Endothelial cell of umbilical vein (primary cell): ENCODE measurements around the gene NRARP. TPM values are rescaled to one million over a fixed set of nuclear protein-coding genes. Genes with fewer than 3 reads are reported as not detected.
A peak's percentile ranks its signal among the peaks of the same experiment; 100 is the strongest.

Source experiments
- BruUV-seq: library from RNA; stranded (reverse); fragments of 400-500 nt; replicated peaks from 2 replicates; lab custom pipeline; 2021; lab: Mats Ljungman, UMichigan
- CTCF ChIA-PET: fragments of 300-600, 350-600 bp; sonication (Branson Sonifier 250); formaldehyde crosslinking; loops from one replicate; lab custom pipeline; 2021; ENCODE audit warnings: antibody characterized with exemption, inconsistent platforms; lab: Charles Lee
- POLR2A ChIA-PET: fragments of 300-600, 350-600 bp; sonication (Branson Sonifier 250); formaldehyde crosslinking; loops from one replicate; lab custom pipeline; 2021; ENCODE audit warnings: antibody characterized with exemption, inconsistent platforms; lab: Charles Lee
- DNase-seq: peaks from one replicate; pipeline ENCODE4 v3.0.0-alpha.2; 2011; ENCODE audit warnings: low read depth, low spot score
- FAIRE-seq: peaks from 2 replicates; lab custom pipeline; 2011; peaks lifted over from hg19 to GRCh38; lab: Jason Lieb, UNC
- H2AFZ ChIP-seq: 2 replicates; pipeline ENCODE4 v1.6.0; 2012; ENCODE audit warnings: low read depth, low read length, control low read depth, inconsistent platforms
- H3K27ac ChIP-seq: 2 replicates; pipeline ENCODE4 v1.5.1; 2011; ENCODE audit warnings: low read depth, mild to moderate bottlenecking, control low read depth, low read length, moderate library complexity; ENCODE audit not compliant: insufficient read depth
- H3K27me3 ChIP-seq, 2 experiments: 2 replicates each; pipeline versions ENCODE4 v1.6.0 to v1.6.1; 2011; ENCODE audit warnings: low read length in 2 of 2, mixed read lengths in 1 of 2; ENCODE audit not compliant: control insufficient read depth in 2 of 2, insufficient read depth in 2 of 2
- H3K36me3 ChIP-seq, 2 experiments: 2 replicates in 1 of 2; 3 replicates in 1 of 2; pipeline ENCODE4 v1.5.1; 2011; ENCODE audit warnings: low read length in 2 of 2, mild to moderate bottlenecking in 1 of 2, moderate library complexity in 1 of 2; ENCODE audit not compliant: control insufficient read depth in 2 of 2, insufficient read depth in 2 of 2; ENCODE audit errors: extremely low read depth in 1 of 2
- H3K4me1 ChIP-seq: 3 replicates; pipeline ENCODE4 v1.5.1; 2011; ENCODE audit warnings: mild to moderate bottlenecking, low read length; ENCODE audit not compliant: control insufficient read depth, insufficient read depth; ENCODE audit errors: extremely low read depth
- H3K4me2 ChIP-seq: 2 replicates; pipeline ENCODE4 v1.6.1; 2011; ENCODE audit warnings: low read length, control low read depth, mixed read lengths; ENCODE audit not compliant: insufficient read depth
- H3K4me3 ChIP-seq, 3 experiments: fragments of 200-600 bp in 1 of 3; sonication (generic), shearing (Covaris generic) in 1 of 3; replicated peaks in 1 of 3; 2 replicates each; pipeline ENCODE4 v1.5.1; 2011 to 2016; ENCODE audit warnings: control low read depth in 3 of 3, low read length in 3 of 3, mild to moderate bottlenecking in 2 of 3, inconsistent platforms in 1 of 3, low read depth in 1 of 3, moderate library complexity in 1 of 3; ENCODE audit not compliant: insufficient read depth in 1 of 3
- H3K79me2 ChIP-seq: 2 replicates; pipeline ENCODE4 v1.6.0; 2012; ENCODE audit warnings: low read length, inconsistent platforms; ENCODE audit not compliant: control insufficient read depth, insufficient read depth
- H3K9ac ChIP-seq: replicated peaks from 2 replicates; pipeline ENCODE3; 2011; ENCODE audit warnings: low read length, control low read depth; ENCODE audit not compliant: insufficient read depth; ENCODE audit errors: extremely low read depth
- H3K9me1 ChIP-seq: replicated peaks from 3 replicates; pipeline ENCODE4 v1.6.0; 2011; ENCODE audit warnings: mild to moderate bottlenecking, low read length; ENCODE audit not compliant: control insufficient read depth, insufficient read depth; ENCODE audit errors: extremely low read depth
- H3K9me3 ChIP-seq: replicated peaks from 2 replicates; pipeline ENCODE4 v1.5.1; 2012; ENCODE audit warnings: low read length, inconsistent platforms; ENCODE audit not compliant: control insufficient read depth, insufficient read depth
- H4K20me1 ChIP-seq: replicated peaks from 2 replicates; pipeline ENCODE3; 2011; ENCODE audit warnings: mild to moderate bottlenecking, low read length; ENCODE audit not compliant: control insufficient read depth, insufficient read depth; ENCODE audit errors: extremely low read depth
- CTCF ChIP-seq, 2 donors: IDR thresholded peaks; 1 replicate in 1 of 2; 2 replicates in 1 of 2; pipeline ENCODE4 v1.5.1; 2011; ENCODE audit warnings: low read length in 2 of 2, mild to moderate bottlenecking in 2 of 2, moderate library complexity in 2 of 2, control low read depth in 1 of 2, inconsistent platforms in 1 of 2, low read depth in 1 of 2; ENCODE audit not compliant: insufficient read depth in 1 of 2; ENCODE audit errors: extremely low read depth in 1 of 2
- EZH2 ChIP-seq: IDR thresholded peaks from 2 replicates; pipeline ENCODE4 v1.6.1; 2012; ENCODE audit warnings: borderline replicate concordance, low read depth, mild to moderate bottlenecking, moderate library complexity, low read length, inconsistent platforms; ENCODE audit not compliant: severe bottlenecking
- FOS ChIP-seq: IDR thresholded peaks from 2 replicates; pipeline ENCODE4 v1.6.1; 2011; ENCODE audit warnings: mild to moderate bottlenecking, low read length, moderate library complexity, borderline replicate concordance; ENCODE audit not compliant: insufficient read depth
- GATA2 ChIP-seq: IDR thresholded peaks from 2 replicates; pipeline ENCODE4 v1.7.0; 2011; ENCODE audit warnings: low read depth, mild to moderate bottlenecking, moderate library complexity, mixed read lengths, low read length; ENCODE audit not compliant: insufficient read length, insufficient read depth
- JUN ChIP-seq: IDR thresholded peaks from 2 replicates; pipeline ENCODE4 v1.6.1; 2011; ENCODE audit warnings: borderline replicate concordance, low read depth; ENCODE audit not compliant: insufficient read length, insufficient read depth
- MAX ChIP-seq: IDR thresholded peaks from 2 replicates; pipeline ENCODE4 v1.6.1; 2011; ENCODE audit not compliant: insufficient read depth, insufficient read length
- MYC ChIP-seq: IDR thresholded peaks from one replicate; pipeline ENCODE4 v1.6.1; 2011; ENCODE audit warnings: mild to moderate bottlenecking, low read depth, low read length
- POLR2A ChIP-seq: IDR thresholded peaks from 2 replicates; pipeline ENCODE4 v1.6.1; 2012; ENCODE audit warnings: low read depth, mild to moderate bottlenecking, control low read depth, low read length
- POLR2AphosphoS5 ChIP-seq: IDR thresholded peaks from 2 replicates; pipeline ENCODE4 v1.6.1; 2012; ENCODE audit warnings: low read depth, mild to moderate bottlenecking, control low read depth, low read length, moderate library complexity; ENCODE audit not compliant: insufficient read depth
- dilution Hi-C: fragments of 300-500 bp; cut with MboI; formaldehyde crosslinking; loops from one replicate; pipeline ENCODE4 v1.15.0; 2019; ENCODE audit warnings: low sequenced_read_pairs; ENCODE audit not compliant: extremely low pct_ligation_motif_present
- intact Hi-C: fragments of 100-400 bp; cut with micrococcal nuclease; formaldehyde crosslinking; loops from one replicate; pipeline ENCODE4 v1.10.0; 2022
- polyA plus RNA-seq, 4 experiments: library from polyadenylated mRNA; depleted of rRNA in 3 of 4; stranded (reverse) in 3 of 4; unstranded in 1 of 4; fragments of >200 nt; gene quantifications; 2 replicates each; pipeline versions ENCODE4 v1.2.1 to v1.2.3, GENCODE V29; 2011 to 2012; ENCODE audit warnings: missing spikeins in 1 of 4
- total RNA-seq: library from RNA; stranded (reverse); gene quantifications from 2 replicates; pipeline ENCODE4 v1.2.3, GENCODE V29; 2021

NRARP gene
- total and polyA plus RNA-seq, 2 donors (not counting 3 experiments of a cell fraction or from before 2014, with no cell fraction given) = 50.0 to 72.9 TPM

GRCh38 chr9:137277329-137278041 lies 24.6 kb downstream of the NRARP start, which contains the start of gene TOR4A:
TOR4A (plus strand) TSS chr9:137277726; CDS start chr9:137278690, 964 bp downstream.
- TSS peak; percentile 29 for BruUV-seq
- POLR2A ChIA-PET = interaction anchor here (0.5 to 2.0 kb wide), 8 partner anchors 9 to 41 kb away, joined by 3 to 11 read pairs (median 4); partner anchors contain the start of gene TUBB4B
- Histone ChIP-seq H3K27me3 (no peaks in the 10 kb centered on the region), H2AFZ (no peak within 1 kb of the TSS), H3K27ac (peak within 1 kb of the TSS; percentile 91), H4K20me1 (no peaks in the 10 kb centered on the region), H3K4me3 (peak within 1 kb of the TSS; percentile 39 to 60 (median 51)), H3K79me2 (peaks cover 42% of the 10 kb centered on the region), H3K9me3 (no peaks in the 10 kb centered on the region), H3K4me1 (peaks cover 25% of the 10 kb centered on the region), H3K9me1 (no peaks in the 10 kb centered on the region), H3K9ac (peak within 1 kb of the TSS; percentile 79), H3K36me3 (peaks cover 10 to 16% of the 10 kb centered on the region in 2 experiments), H3K4me2 (peak within 1 kb of the TSS; percentile 52)
- DNase-seq (peak; percentile 93), FAIRE-seq (peak; percentile 99)
- dilution Hi-C loops (no loop called here), intact Hi-C loops (loop anchor here (1.0 kb wide), 4 partner anchors 8 to 36 kb away; partner anchors contain the start of genes NELFB and TUBB4B)
- CTCF ChIA-PET = interaction anchor here (0.6 to 2.7 kb wide), 10 partner anchors 10 to 41 kb away, joined by 3 to 23 read pairs (median 5); partner anchors contain the start of gene NRARP
- no peak for TF ChIP-seq MYC
- no peak for TF ChIP-seq EZH2
- TF ChIP-seq JUN = peak; percentile 38
- TF ChIP-seq POLR2A = peak; percentile 95
- no peak for TF ChIP-seq GATA2
- no peak for TF ChIP-seq MAX
- peak; percentile 99 for TF ChIP-seq POLR2AphosphoS5
- TF ChIP-seq FOS = peak; percentile 83
- peak; percentile 29 to 39 for TF ChIP-seq CTCF (IDR thresholded peaks at IDR 0.05; ENCODE audit: extremely low read depth in 1 of 2, insufficient read depth in 1 of 2, low read depth in 1 of 2, low read length in 2 of 2)
